ENCODE measurements around the gene SAFB.
A peak's percentile ranks its signal among the peaks of the same experiment; 100 is the strongest.
"Not testable (repeated sequence)": the region's sequence is repeated elsewhere in the genome, so short reads cannot be mapped to it uniquely, and the experiment has no call there.

Gene SAFB

DNA sequence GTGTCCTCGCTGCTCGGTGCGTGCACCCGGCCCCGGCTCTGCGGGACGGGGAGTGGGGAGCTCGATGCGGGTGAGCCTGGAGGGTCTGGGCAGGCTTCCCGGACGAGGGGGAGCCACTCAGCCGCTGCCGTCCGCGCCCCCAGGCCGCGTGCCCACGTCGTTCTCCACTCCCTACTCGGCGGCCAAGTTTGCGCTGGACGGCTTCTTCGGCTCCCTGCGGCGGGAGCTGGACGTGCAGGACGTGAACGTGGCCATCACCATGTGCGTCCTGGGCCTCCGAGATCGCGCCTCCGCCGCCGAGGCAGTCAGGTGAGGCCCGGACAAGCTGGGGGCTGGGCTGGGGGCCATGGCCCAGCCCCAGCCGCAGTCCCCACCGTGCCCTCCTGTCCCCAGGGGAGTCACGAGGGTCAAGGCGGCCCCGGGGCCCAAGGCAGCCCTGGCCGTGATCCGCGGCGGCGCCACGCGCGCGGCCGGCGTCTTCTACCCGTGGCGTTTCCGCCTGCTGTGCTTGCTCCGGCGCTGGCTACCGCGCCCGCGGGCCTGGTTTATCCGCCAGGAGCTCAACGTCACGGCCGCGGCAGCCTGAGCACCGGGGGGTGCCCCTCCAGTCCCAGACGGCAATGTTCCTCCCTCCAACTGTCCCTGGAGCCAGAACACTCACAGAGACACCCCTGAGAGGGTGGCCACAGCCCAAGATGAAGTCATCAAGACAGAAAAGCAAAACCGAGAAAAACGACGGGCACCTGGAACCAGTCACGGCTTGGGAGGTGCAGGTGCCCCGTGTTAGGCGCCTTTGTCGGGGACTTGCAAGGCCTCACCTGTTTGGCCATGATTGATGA, 64.7 kb downstream of the SAFB start:
- DNase-seq = no peak

DNA sequence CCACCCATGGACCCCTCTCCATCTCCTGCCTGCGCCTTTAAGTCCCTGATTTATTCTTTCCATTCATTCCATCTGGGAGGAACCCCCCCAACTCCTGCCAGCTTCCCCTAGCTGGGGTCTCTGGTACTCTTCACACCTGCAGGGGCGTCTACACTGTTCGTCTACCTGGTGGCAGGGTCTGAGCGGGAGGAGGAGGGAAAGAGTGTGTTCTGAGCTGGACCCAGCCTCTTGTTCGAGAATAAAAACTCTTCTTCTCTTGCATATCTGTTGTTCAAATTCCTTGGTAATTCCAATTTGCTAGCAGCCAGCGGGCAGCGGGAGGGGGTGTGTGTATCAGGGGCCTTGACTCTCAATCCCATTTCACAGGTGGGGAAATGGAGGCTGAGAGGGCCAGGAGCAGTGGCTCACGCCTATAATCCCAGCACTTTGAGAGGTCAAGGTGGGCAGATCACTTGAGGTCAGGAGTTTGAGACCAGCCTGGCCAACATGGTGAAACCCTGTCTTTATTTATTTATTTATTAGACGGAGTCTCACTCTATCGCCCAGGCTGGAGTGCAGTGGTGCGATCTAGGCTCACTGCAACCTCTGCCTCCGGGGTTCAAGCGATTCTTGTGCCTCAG, 65.5 kb downstream of the SAFB start:
- not testable (repeated sequence) for DNase-seq

DNA sequence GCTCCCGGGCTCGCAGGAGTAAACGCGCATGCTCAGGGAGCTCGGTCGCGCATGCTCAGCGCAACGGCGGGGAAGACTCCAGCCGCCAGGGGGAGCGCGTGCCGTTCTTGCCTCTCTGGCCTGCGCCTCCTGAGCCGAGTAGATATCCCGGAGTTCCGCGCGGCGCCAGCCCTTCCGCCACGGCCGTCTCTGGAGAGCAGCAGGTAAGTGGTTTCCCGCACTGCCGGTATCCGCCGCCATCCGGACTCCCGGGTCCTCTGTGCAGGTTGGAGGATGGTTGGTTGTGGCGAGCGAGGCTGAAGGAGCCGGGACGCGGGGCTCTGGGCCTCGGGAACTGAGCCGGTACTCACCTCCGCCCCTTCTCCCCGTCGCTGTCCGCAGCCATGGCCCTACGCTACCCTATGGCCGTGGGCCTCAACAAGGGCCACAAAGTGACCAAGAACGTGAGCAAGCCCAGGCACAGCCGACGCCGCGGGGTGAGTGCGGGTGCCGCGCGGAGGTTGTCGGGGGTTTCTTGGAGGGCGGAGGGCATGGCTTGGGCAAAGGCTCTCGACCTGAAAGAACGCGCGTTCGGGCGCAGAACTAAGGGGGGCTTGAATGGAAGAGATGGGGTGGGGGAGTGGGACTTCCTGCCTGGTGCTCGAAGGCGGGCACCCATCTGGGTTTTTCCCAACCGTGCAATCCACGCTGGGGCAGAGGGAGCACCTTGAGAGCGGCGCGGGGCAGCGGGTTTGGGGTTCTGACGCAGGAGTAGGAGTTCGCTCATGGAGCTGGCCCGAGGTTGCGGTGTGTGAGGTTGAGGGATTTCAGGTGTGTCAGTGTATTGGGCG, 67.5 kb downstream of the SAFB start, which contains the start of gene RPL36:
TSS of gene RPL36 (plus strand) at position 171 of the 830 bp plus-strand sequence. CDS start at position 384, 213 bp downstream.
- DNase-seq = peak; percentile 74

DNA sequence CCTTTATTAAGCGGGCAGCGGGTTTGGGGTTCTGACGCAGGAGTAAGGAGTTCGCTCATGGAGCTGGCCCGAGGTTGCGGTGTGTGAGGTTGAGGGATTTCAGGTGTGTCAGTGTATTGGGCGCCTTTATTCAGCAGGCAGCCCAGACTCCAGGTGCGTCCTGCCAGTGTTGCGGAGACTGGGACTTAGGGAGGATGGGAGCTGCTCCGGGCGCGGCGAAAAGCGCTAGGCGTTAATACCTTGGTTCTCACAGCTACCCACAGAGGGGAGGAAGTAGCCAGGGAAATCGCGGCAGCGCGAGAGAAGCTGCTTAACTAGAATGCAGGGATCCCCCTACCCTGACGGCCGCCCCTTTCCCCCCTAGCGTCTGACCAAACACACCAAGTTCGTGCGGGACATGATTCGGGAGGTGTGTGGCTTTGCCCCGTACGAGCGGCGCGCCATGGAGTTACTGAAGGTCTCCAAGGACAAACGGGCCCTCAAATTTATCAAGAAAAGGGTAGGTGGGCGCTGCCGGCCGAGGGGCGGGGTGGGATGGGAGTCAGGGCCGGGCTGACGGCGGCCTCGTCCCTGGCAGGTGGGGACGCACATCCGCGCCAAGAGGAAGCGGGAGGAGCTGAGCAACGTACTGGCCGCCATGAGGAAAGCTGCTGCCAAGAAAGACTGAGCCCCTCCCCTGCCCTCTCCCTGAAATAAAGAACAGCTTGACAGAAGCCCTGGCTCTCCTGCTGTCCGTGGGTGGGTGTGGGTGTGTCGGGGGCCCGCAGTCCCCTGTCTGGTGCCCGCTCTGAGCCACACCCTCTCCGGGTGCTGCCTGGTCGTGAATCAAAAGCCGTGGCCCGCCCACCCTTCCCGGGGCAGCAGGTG, 68.3 kb downstream of the SAFB start:
- no peak for DNase-seq

DNA sequence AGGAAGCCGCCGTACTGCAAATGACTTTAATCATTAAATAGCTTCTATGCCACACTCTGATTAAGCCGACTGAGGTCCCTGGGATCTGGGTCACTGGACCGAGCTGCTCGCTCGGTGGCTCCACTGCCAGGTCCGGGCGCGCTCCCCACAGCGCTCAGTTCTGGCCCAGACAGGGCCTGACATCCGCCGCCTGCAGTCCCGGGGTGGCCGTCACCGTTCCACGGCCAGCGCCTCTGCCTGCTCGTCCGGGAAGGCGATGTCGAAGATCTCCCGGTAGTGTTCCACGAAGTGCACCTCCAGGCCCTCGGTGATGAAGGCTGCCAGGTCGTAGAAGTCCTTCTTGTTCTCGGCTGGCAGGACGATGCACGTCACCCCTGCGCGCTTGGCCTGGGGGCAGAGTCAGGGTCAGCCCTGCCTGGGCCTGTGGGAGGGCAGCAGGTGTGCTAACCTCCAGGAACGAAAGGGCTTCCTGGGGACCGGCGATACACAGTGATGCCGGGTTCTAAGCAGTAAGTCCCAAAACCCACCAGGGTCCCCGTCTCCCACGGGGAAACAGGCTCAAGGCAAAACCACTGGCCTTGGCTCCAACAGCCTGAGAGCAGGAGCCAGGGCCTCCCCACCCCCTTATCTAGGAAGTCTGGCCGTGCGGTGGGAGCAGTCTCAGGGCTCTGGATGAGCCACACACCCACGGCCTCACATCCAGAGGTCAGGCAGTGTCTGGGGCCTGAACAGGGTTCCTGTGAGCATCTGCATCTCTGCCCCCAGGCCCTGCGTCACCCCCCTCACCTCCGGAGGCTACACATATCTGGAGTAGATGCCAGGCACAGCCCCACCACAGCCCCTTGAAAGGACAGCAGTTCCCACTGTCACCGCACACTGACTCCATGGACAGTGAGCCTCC, 69.2 kb downstream of the SAFB start:
- DNase-seq = no peak

DNA sequence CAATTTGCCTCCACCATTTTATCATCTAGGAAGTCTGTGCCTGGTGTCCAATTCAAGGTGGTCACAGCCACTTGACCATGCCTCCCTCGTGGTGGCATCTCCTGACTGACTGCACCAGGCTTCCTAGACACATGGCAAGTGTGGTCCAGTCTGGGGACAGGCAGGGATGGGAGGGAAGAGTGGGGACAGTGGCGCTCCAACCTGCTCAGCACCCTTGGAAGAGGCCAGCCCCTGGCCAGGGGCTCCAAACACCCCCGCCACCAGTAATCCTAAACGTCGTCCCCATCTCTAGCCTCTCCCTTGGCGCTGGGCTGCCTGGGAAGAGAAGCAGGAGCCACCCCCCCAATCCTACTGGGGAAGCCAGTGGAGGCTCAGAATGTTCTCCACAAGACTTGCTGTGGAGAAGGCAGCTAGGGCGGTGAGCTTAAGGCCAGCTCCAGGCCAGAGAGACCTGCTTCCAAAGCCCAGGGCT, 69.9 kb downstream of the SAFB start:
- DNase-seq = no peak

DNA sequence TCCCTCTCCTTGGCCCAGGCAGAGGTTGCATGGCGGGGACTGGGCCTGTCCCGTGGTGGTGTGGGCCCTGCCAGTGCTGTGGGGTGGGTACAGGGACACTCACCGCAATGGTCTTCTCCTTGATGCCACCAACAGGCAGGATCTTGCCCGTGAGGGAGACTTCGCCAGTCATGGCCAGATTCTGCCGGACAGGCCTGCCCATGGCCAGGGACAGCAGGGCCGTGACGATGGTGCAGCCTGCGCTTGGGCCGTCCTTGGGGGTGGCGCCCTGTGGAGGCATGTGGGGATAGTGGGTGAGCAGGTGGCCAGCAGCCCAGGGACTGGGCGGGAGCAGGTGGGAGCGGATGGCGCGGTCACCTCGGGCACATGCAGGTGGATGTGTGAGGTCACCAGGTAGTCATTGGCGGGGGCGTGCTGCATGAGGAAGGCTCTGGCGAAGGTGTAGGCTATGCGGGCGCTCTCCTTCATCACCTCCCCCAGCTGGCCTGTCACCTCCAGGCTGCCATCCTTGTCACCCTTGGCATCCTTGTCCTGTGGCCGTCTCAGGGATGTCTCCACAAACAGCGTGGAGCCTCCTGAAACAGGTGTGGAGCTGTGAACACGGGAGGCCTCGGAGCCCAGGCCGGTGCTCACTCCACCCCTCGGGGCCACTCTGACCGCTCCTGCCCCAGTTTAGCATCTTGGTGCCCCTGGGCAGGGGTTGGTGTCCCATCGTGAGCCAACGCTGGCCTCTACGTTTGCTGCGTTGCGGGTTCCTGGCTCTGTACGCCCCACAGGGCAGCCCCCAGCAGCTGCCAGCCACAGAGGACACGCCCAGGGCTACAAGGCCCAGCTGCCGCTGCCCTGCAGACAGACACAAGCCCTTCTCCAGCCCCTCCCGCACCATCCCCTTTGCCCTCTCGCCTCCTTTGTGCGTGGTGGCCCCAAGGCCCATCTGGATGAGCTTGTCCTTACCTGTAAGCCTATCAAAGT, 70.6 kb downstream of the SAFB start:
- DNase-seq = no peak

DNA sequence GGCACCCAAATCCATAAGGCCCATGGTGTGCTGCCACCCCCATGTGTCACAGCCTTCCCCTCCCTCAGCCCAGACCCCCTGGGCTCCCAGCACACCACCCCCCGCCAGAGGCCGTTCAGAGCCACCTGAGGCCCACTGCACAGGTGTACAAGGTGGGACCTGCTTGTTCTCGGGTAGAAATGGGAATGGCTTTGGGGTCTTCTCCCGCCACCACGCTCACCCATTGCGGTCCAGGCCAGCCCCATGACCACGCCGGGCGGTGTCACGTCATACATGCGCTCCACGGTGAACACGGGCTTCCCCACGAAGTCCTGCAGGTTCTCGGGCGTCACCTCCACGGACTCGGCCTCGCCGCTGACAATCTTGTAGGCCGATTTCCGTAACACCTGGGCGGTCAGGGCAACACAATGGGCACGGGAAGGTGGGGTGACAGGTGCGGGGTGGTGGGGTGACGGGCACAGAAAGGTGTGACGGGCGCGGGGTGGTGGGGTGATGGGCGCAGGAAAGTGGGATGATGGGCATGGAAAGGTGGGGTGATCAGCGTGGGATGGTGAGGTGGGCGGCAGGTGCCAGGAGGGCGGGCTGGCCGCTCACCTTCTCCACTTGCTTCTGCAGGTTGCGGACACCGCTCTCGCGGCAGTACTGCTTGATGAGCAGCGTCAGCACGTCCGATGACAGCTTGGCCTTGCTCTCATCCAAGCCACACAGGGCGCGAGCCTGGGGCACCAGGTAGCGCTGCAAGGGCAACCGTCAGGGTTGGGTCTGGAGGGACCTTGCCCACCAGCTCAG, 71.5 kb downstream of the SAFB start:
- no peak for DNase-seq

DNA sequence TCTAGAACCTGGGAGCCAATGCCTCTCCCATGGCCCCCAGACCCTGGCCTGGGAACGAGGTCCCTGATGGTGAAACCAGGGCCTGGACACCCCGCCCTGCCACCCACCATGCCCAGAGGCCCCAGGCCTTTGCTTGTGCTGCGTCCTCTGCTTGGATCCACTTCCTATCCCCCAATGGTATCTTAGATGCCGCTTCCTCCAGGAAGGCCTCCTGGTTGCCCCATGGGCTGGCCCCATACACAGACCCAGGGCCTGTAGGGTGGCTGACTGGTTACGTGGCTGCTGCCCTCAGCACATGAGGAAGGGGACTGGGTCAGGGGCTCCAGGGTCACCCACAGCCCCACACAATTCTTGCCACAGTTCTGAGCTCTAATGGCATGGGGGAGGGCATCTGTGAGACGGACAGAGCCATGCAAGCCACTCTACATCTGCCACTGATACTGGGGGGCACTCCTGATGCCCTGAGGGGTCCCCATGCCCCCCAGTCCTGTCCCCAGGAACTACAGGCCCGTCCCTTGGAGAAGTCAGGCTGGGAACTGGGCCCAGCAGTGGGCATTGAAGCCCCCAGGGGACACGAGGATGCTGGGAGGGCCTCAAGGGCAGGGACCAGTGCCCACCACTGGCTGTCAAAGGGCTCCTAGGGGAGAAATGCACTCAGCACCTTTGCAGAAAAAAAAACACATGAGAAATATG, 72.2 kb downstream of the SAFB start:
- no peak for DNase-seq

DNA sequence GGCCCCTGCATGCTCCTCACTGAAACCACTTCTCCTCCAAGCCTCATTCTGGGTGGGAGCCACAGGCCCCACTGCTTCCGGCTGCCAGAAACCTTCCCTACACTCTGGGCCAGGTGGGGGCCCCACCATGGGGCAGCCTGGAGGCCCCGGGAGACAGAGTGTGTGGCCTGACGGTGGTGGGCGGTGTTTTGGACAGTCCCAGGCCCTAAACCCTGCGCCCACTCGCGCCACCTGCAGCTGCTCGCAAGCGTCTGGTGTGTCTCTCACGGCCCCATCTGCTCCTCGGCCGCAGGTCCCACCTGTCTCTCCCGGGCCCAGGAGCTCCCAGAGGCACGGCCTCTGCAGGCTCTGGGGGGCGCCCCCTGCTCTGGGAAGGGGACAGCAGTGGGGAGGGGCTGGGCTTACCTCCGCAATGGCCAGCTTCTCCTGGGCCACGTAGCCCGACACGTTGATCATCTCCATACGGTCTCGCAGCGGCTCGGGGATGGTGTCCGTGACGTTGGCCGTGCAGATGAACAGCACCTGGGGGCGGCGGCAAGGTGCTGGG, 72.8 kb downstream of the SAFB start:
- DNase-seq = no peak

DNA sequence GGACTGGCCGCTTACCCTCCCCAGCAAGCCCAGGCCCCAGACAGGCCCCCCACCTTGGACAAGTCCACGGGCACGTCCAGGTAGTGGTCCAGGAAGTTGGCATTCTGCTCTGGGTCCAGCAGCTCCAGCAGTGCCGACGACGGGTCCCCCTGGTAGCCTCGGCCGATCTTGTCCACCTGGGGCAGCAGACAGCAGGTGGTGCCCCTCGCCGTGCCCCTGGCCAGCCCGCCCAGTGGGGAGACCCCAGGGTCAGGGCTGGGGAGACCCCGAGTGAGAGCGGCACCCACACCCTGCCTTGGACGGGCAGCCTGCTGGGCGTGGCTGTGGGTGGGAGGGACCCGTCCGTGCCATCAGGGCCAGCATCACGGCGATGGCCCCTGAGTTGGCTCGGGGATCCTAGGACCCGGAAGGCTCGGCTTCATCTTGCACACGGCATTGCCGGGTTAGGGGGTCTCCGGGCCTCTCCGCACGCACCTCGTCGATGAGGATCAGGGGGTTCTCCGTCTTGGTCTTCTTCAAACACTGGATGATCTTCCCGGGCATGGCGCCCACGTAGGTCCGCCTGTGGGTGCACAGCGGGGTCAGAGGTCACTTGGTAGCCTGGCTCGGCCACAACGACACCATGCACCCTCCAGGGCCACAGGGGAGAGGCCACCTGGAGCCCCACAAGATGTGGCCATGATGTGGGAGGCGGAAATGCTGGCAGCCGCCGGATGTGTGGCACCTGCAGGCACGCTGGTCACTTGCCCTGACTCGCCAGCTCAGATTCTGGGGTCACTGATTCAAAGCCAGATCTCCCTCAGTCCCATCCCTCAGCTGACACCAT, 73.5 kb downstream of the SAFB start:
- DNase-seq = no peak

DNA sequence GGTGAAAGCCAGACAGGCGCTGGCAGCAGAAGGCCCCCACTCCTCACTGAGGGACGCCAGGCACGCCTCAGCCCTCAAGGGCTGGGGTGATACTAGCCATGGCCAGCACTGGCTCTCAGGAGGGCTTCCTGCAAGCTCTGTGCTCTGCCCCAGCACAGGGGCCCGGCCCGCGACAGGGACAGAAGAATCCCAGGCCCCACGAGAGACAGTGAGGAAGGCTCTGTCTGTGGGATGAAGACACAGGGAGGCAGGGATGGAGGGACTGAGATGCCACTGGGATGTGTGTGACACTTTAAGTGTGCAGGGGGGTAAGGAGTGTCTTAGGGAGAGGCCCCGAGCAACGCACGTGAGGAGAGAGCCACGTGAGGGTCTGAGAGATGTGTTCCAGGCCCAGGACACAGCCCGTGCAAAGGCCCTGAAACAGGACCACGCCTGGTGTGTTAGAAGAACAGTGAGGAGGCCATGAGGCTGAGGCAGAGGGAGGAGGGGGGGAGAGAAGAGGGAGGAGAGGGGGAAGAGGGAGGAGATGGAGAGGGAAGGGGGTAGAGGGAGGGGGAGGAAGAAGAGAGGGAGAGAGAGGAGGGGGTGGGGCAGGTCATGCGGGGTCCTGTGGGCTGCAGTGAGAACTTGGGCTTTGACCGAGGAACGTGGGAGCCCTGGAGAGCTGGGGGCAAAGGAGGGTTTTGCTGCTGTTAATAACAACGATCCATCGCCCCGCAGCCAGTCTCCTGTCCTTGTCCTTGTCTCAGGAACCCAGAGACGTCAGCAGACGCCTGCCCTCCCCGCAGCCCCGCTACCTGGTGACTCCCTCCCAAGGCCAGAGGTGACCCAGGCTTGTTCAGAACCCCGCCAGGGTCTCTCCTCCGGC, 74.4 kb downstream of the SAFB start:
- no peak for DNase-seq

DNA sequence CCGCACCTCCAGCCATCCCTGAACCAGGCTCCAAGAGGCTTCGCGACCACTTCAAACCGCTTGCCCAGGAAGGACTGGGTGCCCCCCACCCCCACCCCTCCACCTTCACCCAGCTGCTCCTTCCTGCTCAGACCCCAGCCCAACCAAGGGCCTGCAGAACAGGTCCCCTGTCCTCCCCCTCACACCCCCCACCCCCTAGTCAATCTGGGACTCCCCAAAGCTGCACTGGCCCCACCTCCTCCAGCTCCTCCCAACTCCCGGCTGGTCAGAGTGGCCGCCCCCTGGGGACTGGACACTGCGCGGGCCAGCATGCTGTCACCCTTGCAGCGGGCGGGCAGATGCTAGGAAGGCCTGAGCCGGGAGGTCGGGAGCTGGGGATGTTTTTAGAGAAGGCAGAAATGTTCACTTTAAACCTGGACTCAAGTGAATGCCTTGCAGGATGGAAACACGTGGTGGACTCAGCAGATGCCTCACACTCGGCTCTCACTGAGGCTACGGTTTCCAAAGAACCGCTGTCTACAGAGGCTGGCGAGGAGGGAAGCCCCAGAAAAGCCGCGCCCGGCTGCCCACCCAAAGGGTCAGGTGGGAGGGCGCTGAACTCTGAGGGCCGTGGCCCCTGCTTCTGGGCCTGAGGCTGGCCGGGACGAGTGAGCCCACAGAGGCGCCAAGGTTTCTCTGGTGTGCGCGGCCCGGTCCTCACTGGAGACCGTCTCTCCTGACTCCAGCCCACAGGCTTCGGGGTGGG, 75.2 kb downstream of the SAFB start:
- no peak for DNase-seq

DNA sequence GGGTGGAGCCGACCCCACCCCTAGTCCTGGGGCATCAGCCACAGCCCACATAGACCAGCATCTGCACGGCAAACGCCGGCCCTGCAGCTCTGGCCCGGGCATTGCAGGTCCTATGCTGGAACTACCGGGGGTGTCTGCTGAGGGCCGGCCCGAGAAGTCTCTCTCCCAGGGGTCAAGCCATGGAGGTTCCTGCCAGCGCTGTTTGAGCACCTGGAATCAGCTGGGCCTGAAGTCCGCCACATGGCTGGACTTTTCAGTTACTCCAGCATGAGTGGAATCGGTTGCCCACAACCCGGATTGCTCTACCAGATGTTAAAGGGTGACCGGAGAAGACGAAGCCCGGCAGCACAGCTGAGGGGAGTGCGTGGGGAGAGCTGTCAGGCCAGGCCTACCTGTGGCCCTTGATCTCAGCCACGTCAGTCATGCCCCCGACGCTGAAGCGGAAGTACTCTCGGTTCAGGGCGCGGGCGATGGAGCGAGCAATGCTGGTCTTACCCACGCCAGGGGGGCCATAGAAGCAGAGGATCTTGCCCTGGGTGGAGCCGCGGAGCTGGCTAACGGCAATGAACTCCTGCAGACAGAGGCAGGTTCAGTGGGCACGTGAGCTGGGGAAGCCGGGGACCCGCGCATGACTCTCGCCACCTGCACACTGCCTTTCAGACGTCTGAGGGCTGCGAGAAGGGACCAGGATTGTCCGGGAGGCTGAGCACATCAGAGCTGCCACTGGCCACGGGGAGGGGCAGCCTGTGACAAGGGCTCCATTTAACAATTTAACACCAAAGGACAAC, 75.9 kb downstream of the SAFB start:
- DNase-seq = no peak
